Measurements from ENCODE around the gene TBC1D14. TPM values are rescaled to one million over a fixed set of nuclear protein-coding genes. Genes with fewer than 3 reads are reported as not detected.

The TBC1D14 gene
- total and polyA plus RNA-seq, 10 donors: 13.7 to 114 (median 68.4) TPM

- peaks cover 0 to 15% (median 0%) of the 10 kb centered on the region in 6 donors for H3K4me1 ChIP-seq
- TF ChIP-seq POLR2A (IDR thresholded peaks at IDR 0.05): no peak
- TF ChIP-seq POLR2AphosphoS5 (IDR thresholded peaks at IDR 0.05): no peak
- TF ChIP-seq, protein P1, sequence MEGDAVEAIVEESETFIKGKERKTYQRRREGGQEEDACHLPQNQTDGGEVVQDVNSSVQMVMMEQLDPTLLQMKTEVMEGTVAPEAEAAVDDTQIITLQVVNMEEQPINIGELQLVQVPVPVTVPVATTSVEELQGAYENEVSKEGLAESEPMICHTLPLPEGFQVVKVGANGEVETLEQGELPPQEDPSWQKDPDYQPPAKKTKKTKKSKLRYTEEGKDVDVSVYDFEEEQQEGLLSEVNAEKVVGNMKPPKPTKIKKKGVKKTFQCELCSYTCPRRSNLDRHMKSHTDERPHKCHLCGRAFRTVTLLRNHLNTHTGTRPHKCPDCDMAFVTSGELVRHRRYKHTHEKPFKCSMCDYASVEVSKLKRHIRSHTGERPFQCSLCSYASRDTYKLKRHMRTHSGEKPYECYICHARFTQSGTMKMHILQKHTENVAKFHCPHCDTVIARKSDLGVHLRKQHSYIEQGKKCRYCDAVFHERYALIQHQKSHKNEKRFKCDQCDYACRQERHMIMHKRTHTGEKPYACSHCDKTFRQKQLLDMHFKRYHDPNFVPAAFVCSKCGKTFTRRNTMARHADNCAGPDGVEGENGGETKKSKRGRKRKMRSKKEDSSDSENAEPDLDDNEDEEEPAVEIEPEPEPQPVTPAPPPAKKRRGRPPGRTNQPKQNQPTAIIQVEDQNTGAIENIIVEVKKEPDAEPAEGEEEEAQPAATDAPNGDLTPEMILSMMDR (IDR thresholded peaks at IDR 0.05 in 8 of 11, conservative IDR thresholded peaks at IDR 0.05 in 3 of 11): no peak
- peaks cover 9 to 100% (median 85%) of the 10 kb centered on the region in 6 donors for H3K36me3 ChIP-seq
- intact Hi-C loops (cut with DNase I; ENCODE audit: low total_unique reads): no loop called here
- H3K27me3 ChIP-seq (replicated peaks in 1 of 7): no peaks in the 10 kb centered on the region
- H3K9me3 ChIP-seq: no peaks in the 10 kb centered on the region
- DNase-seq: no peak
- H3K4me3 ChIP-seq: no peak overlapping the region
- 79 to 97% (median 93%) methylated on average over 4 of the region's 4 CpGs for WGBS, 5 donors
- no peak overlapping the region for H3K27ac ChIP-seq
Measured at GRCh38 chr4:7005571-7005970, 95.9 kb downstream of the TBC1D14 start.

- Histone ChIP-seq H3K4me1 (peaks cover 0 to 15% (median 0%) of the 10 kb centered on the region in 6 donors), H3K36me3 (peaks cover 4 to 100% (median 84%) of the 10 kb centered on the region in 6 donors), H3K27ac (no peak overlapping the region), H3K4me3 (no peak overlapping the region), H3K9me3 (no peaks in the 10 kb centered on the region), H3K27me3 (replicated peaks in 1 of 7) (no peaks in the 10 kb centered on the region)
- TF ChIP-seq, protein P1 (IDR thresholded peaks at IDR 0.05 in 8 of 11, conservative IDR thresholded peaks at IDR 0.05 in 3 of 11): no peak
- TF ChIP-seq POLR2AphosphoS5 (IDR thresholded peaks at IDR 0.05): no peak
- no peak for TF ChIP-seq POLR2A (IDR thresholded peaks at IDR 0.05)
- intact Hi-C loops (cut with DNase I; ENCODE audit: low total_unique reads): no loop called here
- no peak for DNase-seq
- 80 to 92% (median 85%) methylated on average over 3 of the region's 3 CpGs for WGBS, 5 donors
Measured at GRCh38 chr4:7006411-7006810, 96.8 kb downstream of the TBC1D14 start.

DNA sequence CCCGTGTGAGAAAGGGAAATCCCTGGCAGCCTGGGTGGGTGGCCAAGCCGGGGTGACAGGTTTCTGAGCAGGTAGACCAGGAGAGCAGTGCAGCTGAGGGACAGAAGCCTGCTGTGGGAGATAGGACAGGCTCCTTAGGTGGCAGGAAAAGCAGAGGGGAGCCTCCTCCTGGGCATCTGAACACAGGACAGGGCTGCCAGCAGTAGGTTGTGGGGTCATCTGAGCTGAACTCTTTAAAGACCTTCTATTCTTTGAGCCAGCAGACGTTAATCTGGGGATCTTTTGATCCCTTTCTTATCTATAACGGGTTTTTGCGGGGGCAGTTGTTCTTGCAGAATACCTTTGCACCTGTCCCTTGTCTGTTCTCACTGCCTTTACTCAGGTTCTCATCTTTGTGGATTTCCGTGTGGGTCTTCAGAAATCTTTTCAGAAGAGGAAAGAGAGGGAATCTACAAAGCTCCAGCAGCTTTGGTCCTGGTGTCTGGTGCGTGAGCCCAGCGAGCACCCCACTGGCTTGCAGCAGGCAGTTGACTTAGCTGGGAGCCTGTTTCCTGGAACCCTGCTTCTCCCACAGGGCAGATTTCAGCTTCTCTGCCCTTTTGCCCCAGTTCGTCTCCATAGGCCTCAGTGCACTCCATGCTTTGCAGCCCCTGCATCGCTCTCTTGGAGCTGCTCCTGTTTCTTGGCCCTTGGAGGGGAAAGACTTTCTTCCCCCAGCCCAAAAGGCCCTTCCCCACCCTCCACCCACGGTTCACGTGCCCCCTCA is 97.7 kb downstream of the TBC1D14 start:
- TF ChIP-seq, protein P1 (IDR thresholded peaks at IDR 0.05 in 8 of 11, conservative IDR thresholded peaks at IDR 0.05 in 3 of 11): no peak
- no peak for TF ChIP-seq POLR2AphosphoS5 (IDR thresholded peaks at IDR 0.05)
- TF ChIP-seq POLR2A (IDR thresholded peaks at IDR 0.05): no peak
- Histone ChIP-seq H3K36me3 (peaks cover 4 to 100% (median 86%) of the 10 kb centered on the region in 6 donors), H3K27ac (peak overlapping the region in 1 of 8 donors; percentile 10), H3K4me1 (peaks cover 0 to 11% (median 0%) of the 10 kb centered on the region in 6 donors), H3K9me3 (no peaks in the 10 kb centered on the region), H3K4me3 (no peak overlapping the region), H3K27me3 (replicated peaks in 1 of 7) (no peaks in the 10 kb centered on the region)
- intact Hi-C loops (cut with DNase I; ENCODE audit: low total_unique reads): no loop called here
- DNase-seq: peak; percentile 30
- WGBS, 5 donors: 89 to 97% (median 93%) methylated on average over 11 to 12 of the region's 12 CpGs

DNA sequence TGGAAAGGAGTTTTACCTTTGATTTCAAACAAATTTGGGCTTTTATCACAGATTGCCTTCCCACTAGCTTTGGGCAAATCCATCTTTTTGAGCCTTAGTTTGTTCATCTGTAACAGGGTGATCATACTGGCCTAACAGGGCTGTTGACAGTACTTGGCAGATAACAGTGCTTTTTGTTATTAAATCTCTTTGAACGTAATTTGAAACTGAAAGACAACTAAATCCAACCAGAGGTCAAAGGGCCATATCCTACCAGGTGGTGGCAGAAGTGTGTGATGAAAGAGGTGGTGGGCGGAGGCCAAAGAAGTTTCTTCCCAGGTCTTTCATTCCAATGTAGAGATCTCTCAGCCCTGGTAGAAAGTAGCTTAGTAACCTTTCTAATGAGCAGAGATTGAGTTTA is 98.3 kb downstream of the TBC1D14 start:
- H3K27me3 ChIP-seq (replicated peaks in 1 of 7): no peaks in the 10 kb centered on the region
- H3K9me3 ChIP-seq: no peaks in the 10 kb centered on the region
- no peak overlapping the region for H3K4me3 ChIP-seq
- 62 to 83% (median 67%) methylated on average over 2 of the region's 2 CpGs for WGBS, 5 donors
- intact Hi-C loops (cut with DNase I; ENCODE audit: low total_unique reads): no loop called here
- no peak for DNase-seq
- H3K4me1 ChIP-seq: peaks cover 0 to 6% (median 0%) of the 10 kb centered on the region in 6 donors
- peaks cover 4 to 100% (median 82%) of the 10 kb centered on the region in 6 donors for H3K36me3 ChIP-seq
- peak overlapping the region in 1 of 8 donors; percentile 10 for H3K27ac ChIP-seq
- TF ChIP-seq POLR2A (IDR thresholded peaks at IDR 0.05) (no peak), POLR2AphosphoS5 (IDR thresholded peaks at IDR 0.05) (no peak)
- TF ChIP-seq, protein P1 (IDR thresholded peaks at IDR 0.05 in 8 of 11, conservative IDR thresholded peaks at IDR 0.05 in 3 of 11): no peak

Measured in spleen (tissue), 11 donors.